Thoracic aorta (tissue), 2 donors: Measurements from ENCODE around the gene TFDP2. TPM values are rescaled to one million over a fixed set of nuclear protein-coding genes. Genes with fewer than 3 reads are reported as not detected.

Experiments used
- ATAC-seq: fragments of 150-250 bp; one replicate; pipeline ENCODE4 v1.8.0; 2017; ENCODE audit warnings: low read depth; ENCODE audit not compliant: insufficient number of reproducible peaks, low FRiP score
- DNase-seq: peaks from one replicate; pipeline ENCODE4 v3.0.0-alpha.2; 2020; ENCODE audit warnings: low spot score
- H3K27ac ChIP-seq, 2 donors: fragments of 200-600 bp; sonication (generic); 1 replicate in 1 of 2; 2 replicates in 1 of 2; pipeline ENCODE4 v1.5.1; 2016; ENCODE audit warnings: mild to moderate bottlenecking in 2 of 2, moderate library complexity in 2 of 2
- H3K27me3 ChIP-seq: fragments of 200-600 bp; sonication (generic); replicated peaks from 2 replicates; pipeline ENCODE4 v1.6.0; 2016; ENCODE audit warnings: mild to moderate bottlenecking; ENCODE audit not compliant: insufficient read depth
- H3K36me3 ChIP-seq: fragments of 200-600 bp; sonication (generic); one replicate; pipeline ENCODE4 v1.5.1; 2016
- H3K4me1 ChIP-seq, 2 donors: fragments of 200-600 bp; sonication (generic); 1 replicate in 1 of 2; 2 replicates in 1 of 2; pipeline versions ENCODE4 v1.5.1 to v1.6.0; 2016; ENCODE audit warnings: low read depth in 2 of 2, mild to moderate bottlenecking in 1 of 2; ENCODE audit not compliant: control insufficient read depth in 1 of 2
- H3K4me3 ChIP-seq: fragments of 200-600 bp; sonication (generic); 2 replicates; pipeline ENCODE4 v1.5.1; 2016; ENCODE audit warnings: mild to moderate bottlenecking
- H3K9me3 ChIP-seq: fragments of 200-600 bp; sonication (generic); 2 replicates; pipeline ENCODE4 v1.5.1; 2016
- total RNA-seq, 2 donors: library from RNA; depleted of rRNA; stranded (reverse); fragments of >200 nt; gene quantifications; one replicate each; pipeline versions ENCODE4 v1.1.0 to v1.2.3, GENCODE V29; 2016
- TF ChIP-seq, protein P1 (sequence below): fragments of 200-600 bp; sonication (generic); IDR thresholded peaks from one replicate; pipeline ENCODE4 v1.5.1; 2019; ENCODE audit warnings: antibody characterized with exemption

The TFDP2 gene
- 100 to 1,000 TPM in 1 of 2 donors, 10 to 100 TPM in 1; 29.2 to 210 TPM for total RNA-seq

- DNase-seq (peak; percentile 67), ATAC-seq (peak; percentile 77)
- H3K36me3 ChIP-seq: no peaks in the 10 kb centered on the region
- H3K9me3 ChIP-seq: no peaks in the 10 kb centered on the region
- no peaks in the 10 kb centered on the region for H3K27me3 ChIP-seq
- peak within 1 kb of the TSS; percentile 77 for H3K4me3 ChIP-seq
- H3K27ac ChIP-seq: peak within 1 kb of the TSS; percentile 79 to 92
- TF ChIP-seq, protein P1, sequence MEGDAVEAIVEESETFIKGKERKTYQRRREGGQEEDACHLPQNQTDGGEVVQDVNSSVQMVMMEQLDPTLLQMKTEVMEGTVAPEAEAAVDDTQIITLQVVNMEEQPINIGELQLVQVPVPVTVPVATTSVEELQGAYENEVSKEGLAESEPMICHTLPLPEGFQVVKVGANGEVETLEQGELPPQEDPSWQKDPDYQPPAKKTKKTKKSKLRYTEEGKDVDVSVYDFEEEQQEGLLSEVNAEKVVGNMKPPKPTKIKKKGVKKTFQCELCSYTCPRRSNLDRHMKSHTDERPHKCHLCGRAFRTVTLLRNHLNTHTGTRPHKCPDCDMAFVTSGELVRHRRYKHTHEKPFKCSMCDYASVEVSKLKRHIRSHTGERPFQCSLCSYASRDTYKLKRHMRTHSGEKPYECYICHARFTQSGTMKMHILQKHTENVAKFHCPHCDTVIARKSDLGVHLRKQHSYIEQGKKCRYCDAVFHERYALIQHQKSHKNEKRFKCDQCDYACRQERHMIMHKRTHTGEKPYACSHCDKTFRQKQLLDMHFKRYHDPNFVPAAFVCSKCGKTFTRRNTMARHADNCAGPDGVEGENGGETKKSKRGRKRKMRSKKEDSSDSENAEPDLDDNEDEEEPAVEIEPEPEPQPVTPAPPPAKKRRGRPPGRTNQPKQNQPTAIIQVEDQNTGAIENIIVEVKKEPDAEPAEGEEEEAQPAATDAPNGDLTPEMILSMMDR: no peak
- peaks cover 12 to 25% of the 10 kb centered on the region in 2 donors for H3K4me1 ChIP-seq
These were observed at the start of gene TFDP2 for GRCh38 chr3:142148792-142149672. Gene TFDP2, minus strand, starts transcription at chr3:142149544. Its CDS starts 47,795 bp downstream, at chr3:142101749.

- TF ChIP-seq, protein P1: no peak
- H3K4me3 ChIP-seq: no peak overlapping the region
- H3K4me1 ChIP-seq: peaks cover 5 to 7% of the 10 kb centered on the region in 2 donors
- no peak overlapping the region for H3K27ac ChIP-seq
- H3K9me3 ChIP-seq: no peaks in the 10 kb centered on the region
- DNase-seq (no peak), ATAC-seq (no peak)
- no peaks in the 10 kb centered on the region for H3K27me3 ChIP-seq
- H3K36me3 ChIP-seq: peaks cover 8% of the 10 kb centered on the region
These were observed 39.5 kb upstream of the TFDP2 start for GRCh38 chr3:142188846-142189245.

DNA sequence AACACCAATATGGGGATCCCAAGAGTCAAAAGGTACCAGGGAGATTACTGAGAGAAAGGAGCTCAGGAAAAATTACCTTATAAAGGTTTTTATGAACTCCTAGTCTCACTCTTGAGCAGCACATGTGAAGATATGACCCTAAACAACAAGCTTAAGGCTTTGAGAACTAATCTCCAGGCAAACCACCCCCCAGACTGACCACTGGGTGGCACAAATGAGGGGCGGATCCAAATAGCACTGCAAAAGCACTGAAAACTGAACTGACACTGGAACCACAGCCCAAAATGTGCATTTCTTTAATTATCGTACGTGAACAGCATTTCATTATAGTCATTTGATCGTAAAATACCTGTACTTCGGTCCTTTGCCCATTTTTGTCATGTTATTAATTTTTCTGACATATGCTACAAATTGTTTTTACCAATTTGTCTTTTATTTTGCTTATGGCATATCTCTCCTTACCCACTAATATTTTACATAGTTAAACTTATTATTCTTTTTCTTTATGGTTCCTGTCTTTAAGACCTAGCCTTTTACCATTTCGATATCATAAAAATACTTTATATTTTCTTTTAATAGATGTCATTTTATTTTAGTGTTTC lies 31.5 kb upstream of the TFDP2 start:
- ATAC-seq: no peak
- DNase-seq: no peak
- Histone ChIP-seq H3K36me3 (peaks cover 24% of the 10 kb centered on the region), H3K27ac (no peak overlapping the region), H3K4me1 (no peaks in the 10 kb centered on the region), H3K27me3 (no peaks in the 10 kb centered on the region), H3K4me3 (no peak overlapping the region), H3K9me3 (no peaks in the 10 kb centered on the region)
- TF ChIP-seq, protein P1: peak; percentile 71

DNA sequence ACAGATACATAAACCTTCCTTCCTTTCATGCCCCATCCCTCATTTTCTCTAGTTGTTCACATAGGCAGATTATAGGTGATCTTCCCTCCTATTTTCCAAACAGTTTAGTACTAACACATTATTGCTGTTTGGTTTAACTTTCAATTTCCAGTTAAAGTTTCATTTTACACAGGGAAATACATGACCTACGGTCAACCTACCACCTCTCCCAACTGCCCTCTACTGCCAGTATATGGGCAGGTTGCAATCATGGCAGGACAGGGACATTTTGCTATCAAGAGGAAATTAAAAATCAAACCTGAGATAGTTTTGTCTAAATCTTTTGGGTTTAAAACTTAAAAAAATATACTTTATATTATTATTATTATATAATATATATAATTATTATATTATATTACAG lies 26.1 kb upstream of the TFDP2 start:
- no peak overlapping the region for H3K4me3 ChIP-seq
- no peaks in the 10 kb centered on the region for H3K9me3 ChIP-seq
- TF ChIP-seq, protein P1: no peak
- DNase-seq (no peak), ATAC-seq (no peak)
- peaks cover 12% of the 10 kb centered on the region for H3K36me3 ChIP-seq
- no peaks in the 10 kb centered on the region for H3K27me3 ChIP-seq
- H3K4me1 ChIP-seq: no peaks in the 10 kb centered on the region
- H3K27ac ChIP-seq: no peak overlapping the region

GRCh38 chr3:142174559-142174958 lies 25.2 kb upstream of the TFDP2 start:
- TF ChIP-seq, protein P1: no peak
- H3K27ac ChIP-seq: no peak overlapping the region
- H3K27me3 ChIP-seq: no peaks in the 10 kb centered on the region
- DNase-seq (no peak), ATAC-seq (no peak)
- H3K36me3 ChIP-seq: peaks cover 19% of the 10 kb centered on the region
- H3K4me1 ChIP-seq: no peaks in the 10 kb centered on the region
- H3K4me3 ChIP-seq: no peak overlapping the region
- H3K9me3 ChIP-seq: no peaks in the 10 kb centered on the region
